Measurements from ENCODE around the gene ZFYVE21. TPM values are rescaled to one million over a fixed set of nuclear protein-coding genes. Genes with fewer than 3 reads are reported as not detected.

Gene ZFYVE21
- total and polyA plus RNA-seq, 2 donors from 2014 or later, result 67.8 to 70.9 TPM

DNA sequence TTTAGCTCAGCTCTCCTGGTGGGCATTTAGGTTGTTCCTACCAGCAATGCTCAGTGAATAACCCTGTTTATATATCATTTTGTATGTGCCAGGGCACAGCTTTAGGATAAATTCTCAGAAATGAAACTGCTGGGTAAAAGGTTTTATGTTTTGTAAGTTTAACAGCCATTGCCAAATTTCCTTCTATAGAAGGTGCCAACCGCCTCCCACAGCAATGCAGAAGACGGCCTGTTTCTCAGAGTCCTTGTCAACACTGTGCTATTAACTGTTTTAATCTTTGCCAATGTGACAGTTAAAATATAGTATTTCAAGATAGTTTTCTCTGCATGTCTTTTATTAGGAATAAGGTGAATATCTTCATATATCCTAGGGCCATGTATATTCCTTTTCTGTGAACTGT is 66.8 kb downstream of the ZFYVE21 start:
- intact Hi-C loops (cut with DNase I), result no loop called here
- H3K9ac ChIP-seq (ENCODE audit: low read length in 3 of 3), result no peak overlapping the region
- no peak overlapping the region for H3K27ac ChIP-seq (ENCODE audit: low read depth in 2 of 2, low read length in 2 of 2)
- no peak for DNase-seq
- H3K4me3 ChIP-seq (ENCODE audit: low read length in 3 of 3), result no peak overlapping the region
- TF ChIP-seq, protein P1, sequence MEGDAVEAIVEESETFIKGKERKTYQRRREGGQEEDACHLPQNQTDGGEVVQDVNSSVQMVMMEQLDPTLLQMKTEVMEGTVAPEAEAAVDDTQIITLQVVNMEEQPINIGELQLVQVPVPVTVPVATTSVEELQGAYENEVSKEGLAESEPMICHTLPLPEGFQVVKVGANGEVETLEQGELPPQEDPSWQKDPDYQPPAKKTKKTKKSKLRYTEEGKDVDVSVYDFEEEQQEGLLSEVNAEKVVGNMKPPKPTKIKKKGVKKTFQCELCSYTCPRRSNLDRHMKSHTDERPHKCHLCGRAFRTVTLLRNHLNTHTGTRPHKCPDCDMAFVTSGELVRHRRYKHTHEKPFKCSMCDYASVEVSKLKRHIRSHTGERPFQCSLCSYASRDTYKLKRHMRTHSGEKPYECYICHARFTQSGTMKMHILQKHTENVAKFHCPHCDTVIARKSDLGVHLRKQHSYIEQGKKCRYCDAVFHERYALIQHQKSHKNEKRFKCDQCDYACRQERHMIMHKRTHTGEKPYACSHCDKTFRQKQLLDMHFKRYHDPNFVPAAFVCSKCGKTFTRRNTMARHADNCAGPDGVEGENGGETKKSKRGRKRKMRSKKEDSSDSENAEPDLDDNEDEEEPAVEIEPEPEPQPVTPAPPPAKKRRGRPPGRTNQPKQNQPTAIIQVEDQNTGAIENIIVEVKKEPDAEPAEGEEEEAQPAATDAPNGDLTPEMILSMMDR (IDR thresholded peaks at IDR 0.05; ENCODE audit: borderline replicate concordance, extremely low read depth, insufficient read depth), result no peak
- H3K4me1 ChIP-seq (ENCODE audit: control insufficient read depth in 2 of 3, insufficient read depth in 2 of 3, low read depth in 1 of 3, low read length in 3 of 3), result no peaks in the 10 kb centered on the region
- H3K9me3 ChIP-seq (ENCODE audit: control insufficient read depth in 2 of 3, insufficient read depth in 1 of 3, low read length in 3 of 3), result no peaks in the 10 kb centered on the region
- peaks cover 0 to 3% (median 3%) of the 10 kb centered on the region in 3 donors for H3K36me3 ChIP-seq (ENCODE audit: control insufficient read depth in 2 of 3, insufficient read depth in 3 of 3, low read length in 3 of 3)
- FAIRE-seq, result no peak
- no peaks in the 10 kb centered on the region for H3K27me3 ChIP-seq (ENCODE audit: control insufficient read depth, insufficient read depth, low read length)

Other genes starting within 250 kb of the ZFYVE21 start
- gene CKB, start 193.0 kb upstream of the ZFYVE21 start, total RNA-seq, result 539 TPM
- 916 TPM for gene CKB, start 193.0 kb upstream of the ZFYVE21 start, polyA plus RNA-seq (ENCODE audit: insufficient read depth, low read depth, low replicate concordance)
- gene TRMT61A, start 186.6 kb upstream of the ZFYVE21 start, total RNA-seq, result 16.0 TPM
- 11.9 TPM for gene TRMT61A, start 186.6 kb upstream of the ZFYVE21 start, polyA plus RNA-seq (ENCODE audit: insufficient read depth, low read depth, low replicate concordance)
- 64.5 TPM for gene BAG5, start 153.2 kb upstream of the ZFYVE21 start, total RNA-seq
- gene BAG5, start 153.2 kb upstream of the ZFYVE21 start, polyA plus RNA-seq (ENCODE audit: insufficient read depth, low read depth, low replicate concordance), result 17.1 TPM
- gene COA8, start 152.8 kb upstream of the ZFYVE21 start, total RNA-seq, result 40.7 TPM
- 65.1 TPM for gene COA8, start 152.8 kb upstream of the ZFYVE21 start, polyA plus RNA-seq (ENCODE audit: insufficient read depth, low read depth, low replicate concordance)
- gene KLC1, start 86.6 kb upstream of the ZFYVE21 start, total RNA-seq, result 152 TPM
- gene KLC1, start 86.6 kb upstream of the ZFYVE21 start, polyA plus RNA-seq (ENCODE audit: insufficient read depth, low read depth, low replicate concordance), result 49.8 TPM
- gene XRCC3, start 359 bp upstream of the ZFYVE21 start, total RNA-seq, result 6.3 TPM
- gene XRCC3, start 359 bp upstream of the ZFYVE21 start, polyA plus RNA-seq (ENCODE audit: insufficient read depth, low read depth, low replicate concordance), result 2.8 TPM
- 69.4 TPM for gene PPP1R13B, start 131.8 kb downstream of the ZFYVE21 start, total RNA-seq
- gene PPP1R13B, start 131.8 kb downstream of the ZFYVE21 start, polyA plus RNA-seq (ENCODE audit: insufficient read depth, low read depth, low replicate concordance), result 15.1 TPM
- 6.6 TPM for gene TDRD9, start 212.6 kb downstream of the ZFYVE21 start, total RNA-seq
- 1.6 TPM for gene TDRD9, start 212.6 kb downstream of the ZFYVE21 start, polyA plus RNA-seq (ENCODE audit: insufficient read depth, low read depth, low replicate concordance)
- gene RD3L, start 226.7 kb downstream of the ZFYVE21 start, total RNA-seq, result not detected
- gene RD3L, start 226.7 kb downstream of the ZFYVE21 start, polyA plus RNA-seq (ENCODE audit: insufficient read depth, low read depth, low replicate concordance), result not detected